NOMO-1 (cell line): Measurements from ENCODE around the gene LYSMD2.

ENCODE experiments used
- DNase-seq, 2 experiments: peaks; one replicate each; lab custom pipeline; 2025; ENCODE audit not compliant: unreplicated experiment in 2 of 2; lab: John Stamatoyannopoulos, UW

Gene LYSMD2

DNA sequence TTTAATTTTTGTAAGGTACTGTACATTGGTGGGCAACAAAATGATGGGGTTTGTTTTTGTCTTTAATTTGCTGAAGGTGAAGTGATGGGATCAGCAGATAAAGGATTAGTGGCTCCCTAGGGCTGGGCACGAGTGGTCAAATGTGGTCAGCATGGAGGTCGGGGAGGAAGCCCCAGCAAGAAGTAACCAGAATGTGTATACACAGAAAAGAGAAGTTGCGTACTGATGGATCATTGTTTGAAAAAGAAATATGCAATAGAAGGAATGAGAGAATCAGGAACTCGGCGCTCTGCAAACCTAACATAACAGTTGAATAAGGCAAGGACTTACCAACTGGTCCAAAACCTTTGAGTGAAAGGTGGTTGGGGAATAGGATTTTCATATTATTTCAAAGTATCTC is 15.4 kb upstream of the LYSMD2 start:
- peak in 1 of 2 experiments; percentile 67 for DNase-seq

DNA sequence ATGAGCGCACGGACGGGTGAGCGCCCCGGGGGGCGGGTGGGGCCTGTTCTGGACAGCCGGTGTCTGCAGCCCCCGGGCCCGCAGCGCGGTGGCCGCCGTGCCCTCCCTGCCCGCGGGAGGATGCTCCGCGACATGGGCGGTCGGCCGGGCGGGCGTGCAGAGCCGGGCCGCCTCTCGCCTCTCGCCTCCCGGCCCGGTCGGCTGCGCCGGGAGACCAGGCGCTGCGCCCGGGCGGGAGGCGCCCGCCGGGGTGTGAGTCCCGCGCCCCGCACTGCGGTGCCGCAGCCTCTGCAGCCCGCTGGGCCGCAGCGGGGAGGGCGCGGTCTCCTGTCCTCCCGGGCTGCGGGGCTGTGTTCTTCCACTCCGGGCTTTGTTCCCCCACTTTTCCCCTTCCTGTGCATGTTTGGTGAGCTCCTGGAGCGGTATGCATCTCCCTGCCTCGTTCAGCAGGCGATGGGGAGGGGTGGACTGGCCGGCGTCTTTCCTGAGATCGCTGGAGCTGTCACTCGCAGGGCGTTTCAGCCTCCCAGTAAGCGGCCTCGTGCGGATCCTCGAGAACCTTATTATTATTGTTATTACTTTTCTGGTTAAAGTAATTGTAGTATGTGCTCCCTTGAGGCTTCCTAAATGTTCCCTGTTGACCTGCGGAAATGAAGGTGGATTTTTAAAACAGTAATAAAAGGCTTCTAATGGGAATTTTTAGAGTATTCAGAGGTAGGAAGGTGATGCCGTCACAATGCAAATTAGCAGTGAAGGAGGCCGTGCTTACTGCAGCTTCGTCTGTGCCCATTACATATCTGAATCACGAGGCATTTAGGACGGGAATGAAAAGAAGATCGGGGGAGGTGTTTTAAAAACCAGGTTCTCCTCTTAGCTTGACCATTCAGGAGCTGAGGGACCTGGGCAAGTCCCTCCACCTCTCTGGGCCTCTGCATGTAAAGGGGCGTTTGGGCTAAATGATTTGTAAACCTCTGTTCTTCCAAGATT is 14.5 kb upstream of the LYSMD2 start:
- DNase-seq, result no peak

DNA sequence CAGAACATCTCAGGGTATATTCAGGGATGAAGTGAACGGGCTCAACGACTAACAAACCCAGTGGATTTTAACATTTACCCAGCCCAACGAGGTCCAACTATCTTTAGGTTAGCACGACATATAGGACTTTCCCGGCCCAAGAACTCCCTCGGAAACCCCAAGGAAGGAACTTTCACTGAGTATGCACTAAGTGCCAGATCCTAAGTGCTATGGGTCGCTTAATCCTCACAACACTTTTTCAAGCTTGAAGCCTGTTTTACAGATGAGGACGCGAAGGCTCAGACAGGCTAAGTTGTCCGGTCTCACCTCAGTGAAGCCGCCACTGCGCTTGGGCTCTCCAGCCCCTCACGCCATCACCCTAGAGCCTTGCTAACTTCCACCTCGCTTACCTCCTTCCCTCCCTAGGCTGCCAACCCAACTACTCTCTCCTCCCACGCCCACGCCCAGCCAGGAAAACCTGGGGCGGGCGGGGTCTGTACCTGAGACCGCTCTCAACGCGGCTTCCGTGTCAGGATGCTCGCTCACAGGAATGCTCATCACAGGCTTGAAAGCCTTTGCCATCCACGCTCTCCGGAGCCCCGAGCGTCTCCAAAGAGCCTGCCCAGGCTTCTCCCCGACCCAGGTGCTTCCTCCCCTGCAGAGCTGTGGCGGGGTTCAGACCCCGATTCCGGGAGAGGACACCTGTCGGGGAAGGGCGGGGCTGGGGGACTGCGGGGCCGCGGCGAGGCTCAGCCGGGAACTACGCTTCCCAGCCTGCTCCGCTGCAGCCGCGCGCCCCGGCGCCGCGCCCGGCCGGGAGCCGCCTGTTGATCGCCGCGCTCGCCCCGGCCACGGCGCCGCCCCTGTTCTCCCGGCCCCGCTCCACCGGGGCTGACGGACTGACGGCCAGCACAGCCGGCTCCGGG is 13.6 kb upstream of the LYSMD2 start, which contains the start of gene TMOD2:
Gene TMOD2, plus strand, starts transcription at position 806 of the 905 bp plus-strand sequence. CDS start 14,845 bp downstream, outside the sequence.
- DNase-seq, result no peak

DNA sequence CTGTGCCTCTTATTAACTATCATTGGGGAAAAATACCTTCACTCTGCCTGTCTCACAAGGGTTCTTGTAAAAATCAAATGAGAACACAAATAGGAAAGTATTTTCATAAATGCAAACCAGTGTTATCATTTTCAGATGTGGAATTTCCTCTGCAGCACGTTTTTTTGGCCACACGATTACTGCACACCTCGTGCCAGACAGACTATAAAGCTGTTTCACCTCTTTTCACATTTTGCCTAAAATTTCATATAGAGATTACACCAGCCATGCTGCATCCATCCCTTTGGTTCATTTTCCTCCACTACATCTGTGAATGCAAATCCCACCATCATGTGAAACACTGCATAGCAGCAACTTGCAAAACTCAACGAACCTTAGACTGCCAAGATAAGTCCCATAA is 12.7 kb upstream of the LYSMD2 start:
- DNase-seq, result no peak

DNA sequence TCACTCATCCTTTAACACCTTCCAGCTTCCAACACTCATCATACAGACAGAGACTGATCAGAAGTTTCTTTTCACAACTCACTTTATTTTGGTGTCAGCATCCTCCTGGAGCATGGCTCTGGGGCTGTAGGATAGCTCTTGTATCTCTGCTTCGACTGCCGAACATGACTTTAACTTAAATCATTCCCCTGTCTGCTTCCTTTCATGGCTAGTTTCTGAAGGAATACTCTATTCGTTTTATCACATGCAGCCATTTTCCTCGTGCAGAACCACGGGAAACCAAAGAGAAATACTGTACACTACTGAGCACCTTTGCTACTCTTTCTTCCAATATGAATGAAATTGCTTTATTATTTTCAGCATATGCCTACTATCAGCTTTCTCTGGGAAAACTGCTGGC is 11.9 kb upstream of the LYSMD2 start:
- no peak for DNase-seq

DNA sequence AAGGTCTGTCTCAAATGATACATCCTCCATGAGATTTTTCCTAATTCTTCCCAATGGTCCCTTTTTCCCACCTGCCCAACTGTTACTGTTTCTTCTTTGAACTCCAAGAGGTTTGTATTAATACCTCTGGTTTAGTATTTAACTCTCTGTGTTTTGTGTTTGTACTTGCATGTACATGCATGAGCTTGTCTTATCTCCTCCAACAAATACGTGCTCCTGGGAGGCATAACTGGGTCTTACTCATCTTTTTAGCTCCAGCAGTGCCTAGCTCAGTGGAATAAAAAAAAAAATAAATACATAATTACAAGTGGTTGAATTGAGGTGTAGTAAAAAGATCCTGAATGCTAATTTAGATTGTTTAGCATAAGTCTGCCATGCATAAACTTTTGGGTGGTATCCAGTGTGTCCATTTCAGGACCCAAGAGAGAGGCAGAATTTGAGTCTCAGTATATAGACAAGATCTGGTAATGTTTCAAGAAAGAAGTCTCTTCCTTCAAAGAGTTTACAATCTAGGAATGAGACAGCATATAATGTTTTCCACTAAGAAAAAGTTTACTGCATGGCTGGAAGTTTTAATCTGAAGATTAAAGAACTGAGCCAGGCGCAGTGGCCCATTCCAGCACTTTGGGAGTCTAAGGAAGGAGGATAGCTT is 1.7 kb upstream of the LYSMD2 start:
- DNase-seq, result no peak

DNA sequence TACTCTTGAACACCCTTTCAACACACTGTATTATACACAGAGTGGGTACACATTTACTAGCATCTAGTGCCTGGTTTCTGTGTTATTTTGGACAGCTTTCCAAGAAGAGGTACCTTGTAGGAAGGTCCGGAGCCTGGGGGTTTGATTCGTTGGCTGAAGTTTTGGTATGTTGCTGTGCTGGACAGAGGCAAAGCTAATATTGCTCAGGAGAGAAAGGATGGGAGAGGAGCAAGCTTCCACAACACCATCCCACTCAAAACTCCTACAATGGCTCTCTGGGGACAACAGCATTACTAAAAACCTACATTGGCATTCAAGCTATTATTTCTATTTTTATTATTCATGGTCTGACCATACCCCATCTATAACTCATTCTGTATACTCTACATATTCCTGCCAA is 1.1 kb upstream of the LYSMD2 start:
- no peak for DNase-seq

DNA sequence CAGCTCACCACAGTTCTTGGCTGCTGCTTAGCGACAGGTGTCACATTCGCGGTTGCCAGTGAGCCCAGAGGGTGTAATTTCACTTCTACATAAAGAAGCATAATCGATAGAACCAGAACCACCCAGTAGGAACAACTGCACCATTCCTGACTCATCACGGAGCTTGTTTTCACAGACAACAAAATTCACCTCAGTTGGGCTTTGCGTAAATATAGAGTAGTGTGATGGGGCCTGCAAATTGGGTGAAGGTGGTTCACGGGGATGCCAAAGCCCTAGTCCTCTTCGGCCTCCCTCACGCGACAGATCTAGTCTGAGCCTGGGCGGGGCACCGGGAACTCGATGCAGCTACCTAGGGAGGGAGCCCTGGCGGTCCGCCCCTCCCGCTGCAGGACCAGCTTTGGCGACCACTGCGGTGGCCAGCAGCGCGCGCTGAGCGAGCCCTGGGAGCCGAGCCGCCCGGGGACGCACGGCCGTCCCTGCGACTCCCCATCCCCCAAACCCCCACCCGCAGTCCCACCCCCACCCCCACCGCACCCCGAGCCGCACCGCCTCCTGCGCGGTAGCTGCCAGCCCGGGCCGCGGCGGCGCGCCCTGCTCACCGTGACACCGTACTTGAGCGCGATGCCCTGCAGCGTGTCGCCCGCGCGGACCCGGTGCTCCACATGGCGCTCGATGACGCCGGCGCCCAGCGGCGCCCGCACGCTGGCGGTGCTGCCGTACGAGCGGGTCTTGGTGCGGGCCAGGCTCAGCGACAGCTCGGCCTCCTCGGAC is 519 bp downstream of the LYSMD2 start:
- peak; percentile 20 to 48 for DNase-seq

DNA sequence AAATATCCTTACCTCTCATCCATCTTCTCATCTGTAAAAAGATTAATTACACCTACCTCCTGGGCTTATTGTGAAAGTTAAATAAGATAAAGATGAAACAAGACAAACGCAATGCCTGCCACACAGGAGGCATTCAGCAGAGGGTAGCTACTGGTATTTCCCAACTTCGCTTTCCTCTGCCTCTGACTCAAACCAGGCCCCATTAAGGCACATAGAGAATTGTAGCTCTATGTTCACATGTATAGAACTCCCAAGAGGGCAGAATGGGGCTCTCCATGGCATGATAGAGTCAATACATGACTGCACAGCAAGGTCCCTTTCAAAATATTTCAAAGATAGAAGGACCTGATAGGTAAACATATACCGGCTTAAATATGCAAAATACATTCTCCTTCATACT is 1.4 kb downstream of the LYSMD2 start:
- peak; percentile 33 to 50 for DNase-seq

DNA sequence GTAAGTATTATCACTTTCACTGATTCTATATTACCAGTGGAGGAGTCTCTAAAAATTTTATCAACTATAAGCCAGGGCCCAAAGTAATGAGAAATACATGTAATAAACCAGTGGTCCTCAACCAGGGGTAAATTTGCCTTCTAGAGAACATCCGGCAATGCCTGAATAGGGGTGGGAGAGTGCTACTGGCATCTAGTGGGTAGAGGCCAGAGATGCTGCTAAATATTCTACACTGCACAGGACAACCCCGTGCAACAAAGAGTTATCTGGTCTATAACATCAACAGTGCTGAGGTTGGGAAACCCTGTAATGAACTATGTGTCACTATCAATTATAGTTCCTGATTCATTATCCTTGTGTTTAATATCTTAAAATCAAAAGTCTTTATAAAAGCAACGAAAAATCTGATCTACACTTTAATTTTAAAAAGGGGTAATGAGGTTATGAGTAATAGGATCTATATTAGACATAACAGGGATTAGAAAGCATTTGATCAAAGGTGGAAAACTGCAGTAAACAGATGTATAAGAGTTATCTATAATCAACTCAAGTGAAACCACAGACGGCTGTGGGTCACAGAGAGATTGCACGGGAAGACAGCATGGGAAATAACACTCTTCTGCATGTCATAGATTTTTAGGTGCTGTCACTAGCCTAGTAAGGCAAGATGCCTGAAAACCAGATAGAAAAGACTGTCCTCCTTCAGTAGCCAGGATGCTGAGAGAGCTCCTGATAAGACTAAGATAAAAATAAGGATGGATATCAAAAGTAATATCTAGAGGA is 2.0 kb downstream of the LYSMD2 start:
- DNase-seq, result no peak

DNA sequence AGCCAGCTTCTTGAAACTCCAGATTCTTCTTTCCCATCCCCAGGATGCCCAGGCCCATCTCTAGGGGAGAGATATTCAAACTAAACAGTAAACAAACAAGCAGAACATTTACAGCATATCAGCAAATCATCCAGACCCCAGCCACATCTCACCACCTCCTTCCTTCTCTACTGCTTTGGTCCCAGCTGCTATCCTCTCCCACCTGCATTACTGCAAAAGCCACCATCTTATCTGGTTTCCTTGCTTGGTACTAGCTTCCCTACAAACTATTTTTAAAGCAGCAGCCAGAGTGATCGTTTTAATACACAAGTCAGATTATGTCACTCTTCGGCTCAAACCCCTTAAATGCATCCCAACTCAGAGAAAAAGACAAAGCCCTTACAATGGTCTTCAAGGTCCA is 4.8 kb downstream of the LYSMD2 start:
- no peak for DNase-seq

DNA sequence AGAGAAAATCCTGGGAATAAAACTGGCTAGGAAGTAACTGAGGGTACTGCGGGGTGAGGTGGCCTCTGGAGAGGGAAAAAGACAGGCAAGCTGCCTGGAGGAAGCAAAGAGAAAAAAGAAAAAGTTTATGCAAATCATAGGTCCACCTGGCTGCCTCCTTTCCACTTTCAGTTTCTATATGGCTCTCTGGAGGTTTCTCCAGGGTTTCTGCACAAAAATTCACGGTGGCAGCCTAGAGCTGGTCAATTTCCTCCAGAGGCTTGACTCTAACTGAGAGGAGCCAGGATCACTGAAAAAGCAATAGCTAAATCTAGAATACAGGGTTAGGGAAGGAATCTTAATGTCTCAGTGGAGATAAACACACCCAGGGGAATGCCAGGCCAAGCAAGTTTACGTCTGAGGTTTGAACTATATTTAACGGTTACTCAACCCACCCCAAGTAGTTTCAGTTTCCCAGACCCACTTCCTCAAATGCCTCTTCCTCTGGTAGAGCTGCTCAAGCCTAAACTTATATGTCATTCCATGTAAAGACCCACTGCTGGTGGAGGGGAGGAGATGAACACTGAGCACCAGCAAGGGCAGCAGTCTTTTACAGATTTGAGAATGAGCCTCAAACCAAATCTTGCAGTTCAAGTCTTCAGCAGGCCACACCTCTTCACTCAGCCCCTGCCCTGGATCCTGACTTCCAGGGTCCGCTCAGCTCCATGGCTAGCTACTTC is 5.7 kb downstream of the LYSMD2 start:
- peak; percentile 87 to 95 for DNase-seq

DNA sequence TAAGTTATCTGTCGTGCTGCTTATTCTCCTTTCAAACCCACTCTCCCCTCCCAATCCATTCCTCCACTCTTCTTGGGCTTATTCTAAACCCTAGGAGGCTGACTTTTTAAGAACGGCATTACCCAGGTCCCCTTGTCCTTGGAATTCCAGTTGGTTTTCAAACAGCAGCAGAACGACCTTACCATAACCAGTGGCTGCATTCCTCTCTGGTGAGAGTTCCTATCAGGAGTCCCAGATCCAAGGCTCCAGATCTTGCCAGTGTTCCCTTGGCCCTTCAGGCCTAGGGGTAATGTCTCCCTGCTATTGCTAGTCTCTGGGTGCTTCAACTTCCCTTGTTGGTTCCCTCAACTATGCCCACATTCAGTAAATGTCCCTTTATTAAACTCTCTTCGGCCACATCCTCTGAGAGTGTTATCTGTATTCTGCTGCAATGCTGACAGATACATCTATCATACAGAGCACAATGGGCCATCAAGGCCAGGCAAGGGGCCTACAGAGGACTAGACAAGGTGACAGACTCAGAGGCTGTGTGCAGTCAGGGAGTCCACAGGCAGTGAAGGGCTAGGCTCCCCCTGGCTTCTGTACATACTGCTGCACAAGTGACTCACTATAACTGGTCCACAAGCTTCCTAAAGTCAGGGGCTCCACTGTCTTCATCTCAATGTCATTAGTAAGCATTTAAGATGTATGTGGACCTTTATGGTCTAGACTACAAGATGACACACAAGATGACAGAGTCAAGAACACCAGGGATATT is 10.1 kb downstream of the LYSMD2 start:
- no peak for DNase-seq

DNA sequence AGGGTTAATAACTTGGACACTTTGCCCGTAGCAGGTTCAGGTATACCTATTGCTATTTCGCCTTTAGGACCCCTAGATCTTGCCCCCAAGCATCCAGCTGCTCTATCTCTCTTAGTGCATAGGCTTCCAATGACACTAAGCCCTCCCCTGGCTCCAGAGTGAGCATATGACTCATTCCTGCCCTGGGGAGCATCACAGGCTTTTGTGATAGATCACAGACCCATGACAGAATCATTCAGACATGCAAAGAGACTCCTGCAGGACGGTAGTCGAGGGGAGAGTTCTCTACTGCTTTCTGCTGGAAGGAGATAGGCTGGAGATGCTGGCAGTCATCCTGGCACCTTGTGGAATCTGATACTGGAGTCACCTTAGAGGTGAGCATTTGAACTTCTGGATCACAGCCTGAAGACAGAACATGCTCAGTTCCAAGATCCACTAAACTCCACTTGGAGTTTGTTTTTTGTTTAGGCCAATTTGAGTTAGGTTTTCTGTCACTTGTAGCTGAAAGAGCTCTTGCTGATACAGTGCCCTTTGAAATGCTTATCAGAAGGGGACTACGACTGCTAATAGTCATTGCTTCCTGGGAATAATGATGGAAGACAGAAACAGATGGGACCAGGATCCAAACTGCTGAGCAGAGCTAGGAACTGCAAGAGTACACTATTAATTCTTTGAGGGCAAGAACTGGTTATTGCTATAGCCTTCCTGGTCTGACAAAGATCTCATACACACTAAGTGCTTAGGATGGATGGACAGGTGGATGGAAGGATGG is 11.0 kb downstream of the LYSMD2 start:
- DNase-seq, result no peak

DNA sequence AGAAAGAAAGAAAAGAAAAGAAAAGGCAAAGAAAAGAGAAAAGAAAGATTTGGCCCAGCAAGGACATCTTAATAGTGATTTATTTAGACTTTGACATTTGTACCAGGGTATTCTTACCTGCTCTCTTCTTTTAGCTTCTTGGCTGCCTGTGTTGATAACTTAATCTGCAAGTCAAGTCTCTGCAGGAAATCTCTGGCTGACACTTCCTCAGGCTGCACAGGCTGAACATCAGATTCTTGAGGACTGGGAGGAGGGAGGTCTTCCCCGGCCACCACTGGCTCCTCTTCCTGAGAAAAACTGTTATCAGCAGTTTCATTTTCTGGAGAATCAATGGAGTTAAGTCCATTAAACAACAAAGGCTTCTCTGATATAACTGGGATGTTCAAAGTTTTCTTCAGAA is 12.8 kb downstream of the LYSMD2 start:
- DNase-seq, result no peak

DNA sequence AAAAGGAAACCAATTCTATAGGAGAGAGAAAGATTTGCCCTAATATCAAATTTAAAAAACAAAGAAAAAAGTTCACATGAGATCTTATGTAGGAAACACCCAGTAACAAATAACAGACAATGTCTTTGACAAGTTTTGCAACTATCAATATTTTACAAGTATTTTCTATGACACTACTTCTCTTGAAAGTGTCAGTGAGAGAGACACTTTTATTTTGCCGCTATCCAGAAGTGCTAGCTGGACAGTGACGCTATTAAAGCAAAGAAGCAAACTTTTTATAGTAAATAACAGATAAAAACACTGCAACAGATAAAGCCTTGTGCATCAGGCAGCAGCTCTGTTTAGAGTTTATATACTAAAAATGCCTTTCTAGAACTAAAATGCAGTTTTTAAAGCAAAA is 13.3 kb downstream of the LYSMD2 start:
- no peak for DNase-seq

DNA sequence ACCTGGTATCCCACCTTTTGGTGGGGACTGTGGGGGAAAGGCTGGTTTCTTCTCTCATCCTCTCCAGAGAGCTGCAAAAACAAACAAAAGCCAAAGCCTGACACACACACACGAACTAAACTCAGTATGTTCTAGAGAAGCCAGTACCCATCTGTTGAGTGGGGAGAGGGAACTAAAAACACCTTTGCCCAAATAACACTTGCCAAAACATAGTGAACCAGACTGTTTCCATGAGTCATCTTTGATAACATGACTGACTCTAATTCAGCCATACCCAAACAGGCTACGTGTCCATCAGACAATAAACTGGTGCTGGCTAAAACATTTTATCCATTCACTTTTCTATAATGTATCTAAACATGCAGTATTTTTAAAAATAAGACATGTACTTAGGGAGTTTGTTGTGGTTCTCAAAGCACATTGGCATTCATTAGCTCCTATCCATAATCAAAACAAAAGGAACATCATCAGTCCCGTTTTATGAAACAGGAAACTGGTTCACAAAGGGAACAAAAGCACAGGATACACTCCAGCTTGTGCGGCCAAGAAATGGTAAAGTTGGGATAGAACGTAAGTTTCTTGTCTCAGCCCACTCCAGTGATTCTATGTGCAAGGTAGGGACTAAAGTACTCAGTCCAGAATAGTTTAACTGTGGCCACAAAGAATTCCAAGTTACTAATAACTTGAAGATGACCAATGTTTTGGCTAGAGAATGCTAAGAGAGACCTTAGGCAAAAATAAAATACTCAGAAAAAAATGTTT is 16.1 kb downstream of the LYSMD2 start:
- no peak for DNase-seq
